ENCODE measurements around the gene ATL1.

DNA sequence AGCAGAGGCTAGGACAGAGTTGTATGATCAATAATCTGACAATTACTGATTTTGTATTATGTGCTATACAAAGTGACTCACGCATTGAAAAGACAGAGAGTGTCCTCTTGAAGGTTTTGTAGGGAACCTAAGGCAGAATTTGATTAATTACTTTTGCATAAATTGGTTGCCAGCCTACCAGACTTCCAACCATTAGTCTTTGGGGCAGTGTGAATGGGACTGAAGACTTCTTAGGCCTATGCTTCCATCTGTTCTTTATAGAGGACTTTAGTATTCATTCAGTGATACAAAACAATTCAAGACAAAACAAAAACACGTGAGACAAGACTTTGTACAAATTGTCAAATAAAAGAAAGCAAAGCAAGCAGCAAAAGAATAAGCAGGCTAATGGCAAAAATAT lies 46.5 kb downstream of the ATL1 start:
- TF ChIP-seq, protein P1, sequence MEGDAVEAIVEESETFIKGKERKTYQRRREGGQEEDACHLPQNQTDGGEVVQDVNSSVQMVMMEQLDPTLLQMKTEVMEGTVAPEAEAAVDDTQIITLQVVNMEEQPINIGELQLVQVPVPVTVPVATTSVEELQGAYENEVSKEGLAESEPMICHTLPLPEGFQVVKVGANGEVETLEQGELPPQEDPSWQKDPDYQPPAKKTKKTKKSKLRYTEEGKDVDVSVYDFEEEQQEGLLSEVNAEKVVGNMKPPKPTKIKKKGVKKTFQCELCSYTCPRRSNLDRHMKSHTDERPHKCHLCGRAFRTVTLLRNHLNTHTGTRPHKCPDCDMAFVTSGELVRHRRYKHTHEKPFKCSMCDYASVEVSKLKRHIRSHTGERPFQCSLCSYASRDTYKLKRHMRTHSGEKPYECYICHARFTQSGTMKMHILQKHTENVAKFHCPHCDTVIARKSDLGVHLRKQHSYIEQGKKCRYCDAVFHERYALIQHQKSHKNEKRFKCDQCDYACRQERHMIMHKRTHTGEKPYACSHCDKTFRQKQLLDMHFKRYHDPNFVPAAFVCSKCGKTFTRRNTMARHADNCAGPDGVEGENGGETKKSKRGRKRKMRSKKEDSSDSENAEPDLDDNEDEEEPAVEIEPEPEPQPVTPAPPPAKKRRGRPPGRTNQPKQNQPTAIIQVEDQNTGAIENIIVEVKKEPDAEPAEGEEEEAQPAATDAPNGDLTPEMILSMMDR (IDR thresholded peaks at IDR 0.05), result no peak
- no peak for TF ChIP-seq POLR2A (IDR thresholded peaks at IDR 0.05)
- no peak for TF ChIP-seq EP300 (IDR thresholded peaks at IDR 0.05)
